Measurements from ENCODE around the gene GJD3. TPM values are rescaled to one million over a fixed set of nuclear protein-coding genes. Genes with fewer than 3 reads are reported as not detected.

GJD3 gene
- total RNA-seq, 6 donors from 2014 or later = 1.7 to 8.4 (median 4.5) TPM; not detected in 2

- WGBS, 2 donors = 49 to 62% methylated on average over 12 to 13 of the region's 13 CpGs
- ATAC-seq (ENCODE audit: low FRiP score in 2 of 2) (no peak), DNase-seq (no peak)
- H3K4me1 ChIP-seq = peaks cover 59 to 84% (median 77%) of the 10 kb centered on the region in 4 donors
- H3K36me3 ChIP-seq = no peaks in the 10 kb centered on the region
- no peaks in the 10 kb centered on the region for H3K9me3 ChIP-seq
- H3K4me3 ChIP-seq = no peak overlapping the region
- TF ChIP-seq POLR2A (IDR thresholded peaks at IDR 0.05) = no peak
- no peak for TF ChIP-seq CTCF (IDR thresholded peaks at IDR 0.05)
- TF ChIP-seq POLR2AphosphoS5 (IDR thresholded peaks at IDR 0.05) = peak; percentile 40 to 47
- peak in 3 of 4 donors; percentile 46 to 77 (median 63) for TF ChIP-seq EP300 (IDR thresholded peaks at IDR 0.05)
- H3K27me3 ChIP-seq = no peaks in the 10 kb centered on the region
- peak overlapping the region; percentile 95 to 100 (median 96) for H3K27ac ChIP-seq
Observed at GRCh38 chr17:40338941-40339649, 25.4 kb downstream of the GJD3 start.

- DNase-seq (no peak), ATAC-seq (ENCODE audit: low FRiP score in 2 of 2) (no peak)
- 56 to 57% methylated on average over 5 of the region's 5 CpGs for WGBS, 2 donors
- H3K9me3 ChIP-seq = no peaks in the 10 kb centered on the region
- H3K27ac ChIP-seq = peak overlapping the region; percentile 22 to 96 (median 62)
- peak in 1 of 2 donors; percentile 8 for TF ChIP-seq POLR2AphosphoS5 (IDR thresholded peaks at IDR 0.05)
- TF ChIP-seq EP300 (IDR thresholded peaks at IDR 0.05) = no peak
- H3K36me3 ChIP-seq = no peaks in the 10 kb centered on the region
- peaks cover 69 to 84% (median 78%) of the 10 kb centered on the region in 4 donors for H3K4me1 ChIP-seq
- no peaks in the 10 kb centered on the region for H3K27me3 ChIP-seq
- H3K4me3 ChIP-seq = no peak overlapping the region
Observed at GRCh38 chr17:40338058-40338457, 26.5 kb downstream of the GJD3 start.

DNA sequence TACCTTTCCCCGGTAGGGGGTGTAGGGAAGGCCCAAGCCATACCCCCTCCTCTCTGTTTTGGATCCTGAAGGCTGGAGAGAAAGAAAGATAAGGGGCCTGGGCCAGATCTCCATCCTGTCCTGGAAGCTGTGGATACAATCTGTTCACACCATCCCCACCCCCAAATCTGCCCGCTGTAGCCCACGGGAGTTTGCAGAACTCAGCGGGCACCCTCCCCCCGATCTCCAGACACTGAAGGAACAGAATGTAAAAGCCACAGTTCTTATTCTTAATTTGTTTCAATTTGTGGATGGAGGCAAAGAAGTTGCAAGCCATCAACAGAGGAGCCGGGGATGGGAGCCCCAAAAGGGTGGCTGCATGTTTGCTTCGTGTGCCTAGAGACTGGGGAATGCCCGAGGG is 27.2 kb downstream of the GJD3 start:
- H3K9me3 ChIP-seq = no peaks in the 10 kb centered on the region

DNA sequence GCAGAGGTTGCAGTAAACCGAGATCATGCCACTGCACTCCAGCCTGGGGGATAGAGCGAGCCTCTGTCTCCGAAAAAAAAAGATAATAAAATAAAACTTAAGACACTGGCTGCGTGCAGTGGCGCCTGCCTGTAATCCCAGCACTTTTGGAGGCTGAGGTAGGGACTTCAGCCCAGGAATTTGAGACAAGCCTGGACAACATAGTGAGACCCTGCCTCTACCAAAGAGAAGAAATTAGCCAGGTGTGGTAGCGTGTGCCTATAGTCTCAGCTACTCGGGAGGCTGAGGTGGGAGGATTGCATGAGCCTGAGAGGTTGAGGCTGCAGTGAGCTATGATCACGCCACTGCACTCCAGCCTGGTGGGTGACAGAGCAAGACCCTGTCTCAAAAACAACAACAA is 28.9 kb downstream of the GJD3 start:
- 88 to 91% methylated on average over 8 of the region's 8 CpGs for WGBS, 2 donors
- H3K27ac ChIP-seq = peak overlapping the region; percentile 93 to 96 (median 96)
- peaks cover 91 to 100% (median 97%) of the 10 kb centered on the region in 4 donors for H3K4me1 ChIP-seq

More for the DNA sequence above, 27.2 kb downstream of the GJD3 start:
- 75 to 83% methylated on average over 8 of the region's 8 CpGs for WGBS, 2 donors
- H3K4me3 ChIP-seq = no peak overlapping the region
- no peak for ATAC-seq (ENCODE audit: low FRiP score in 2 of 2)
- H3K27ac ChIP-seq = peak overlapping the region; percentile 22 to 96 (median 62)
- no peaks in the 10 kb centered on the region for H3K36me3 ChIP-seq
- H3K4me1 ChIP-seq = peaks cover 76 to 88% (median 85%) of the 10 kb centered on the region in 4 donors
- TF ChIP-seq CTCF (IDR thresholded peaks at IDR 0.05) (no peak), EP300 (IDR thresholded peaks at IDR 0.05) (no peak)
- H3K27me3 ChIP-seq = no peaks in the 10 kb centered on the region
- no peak for DNase-seq

GRCh38 chr17:40333781-40334448 is 30.6 kb downstream of the GJD3 start:
- H3K4me1 ChIP-seq = peaks cover 91 to 100% (median 97%) of the 10 kb centered on the region in 4 donors
- H3K27me3 ChIP-seq = no peaks in the 10 kb centered on the region
- DNase-seq (peak in 1 of 2 donors; percentile 70), ATAC-seq (ENCODE audit: low FRiP score in 2 of 2) (peak; percentile 15 to 44)
- peaks cover 0 to 11% (median 3%) of the 10 kb centered on the region in 4 donors for H3K36me3 ChIP-seq
- H3K27ac ChIP-seq = peak overlapping the region; percentile 93 to 96 (median 96)
- WGBS, 2 donors = 66 to 67% methylated on average over 3 to 4 of the region's 4 CpGs
- TF ChIP-seq POLR2AphosphoS5 (IDR thresholded peaks at IDR 0.05) (peak; percentile 43 to 71), EP300 (IDR thresholded peaks at IDR 0.05) (no peak), POLR2A (IDR thresholded peaks at IDR 0.05) (no peak)
- H3K9me3 ChIP-seq = no peaks in the 10 kb centered on the region
- no peak overlapping the region for H3K4me3 ChIP-seq

More for the DNA sequence above, 28.9 kb downstream of the GJD3 start:
- DNase-seq = no peak
- no peak for ATAC-seq (ENCODE audit: low FRiP score in 2 of 2)
- Histone ChIP-seq H3K9me3 (no peaks in the 10 kb centered on the region), H3K36me3 (peaks cover 0 to 11% (median 3%) of the 10 kb centered on the region in 4 donors), H3K27me3 (no peaks in the 10 kb centered on the region), H3K4me3 (no peak overlapping the region)
- TF ChIP-seq POLR2AphosphoS5 (IDR thresholded peaks at IDR 0.05) (no peak), POLR2A (IDR thresholded peaks at IDR 0.05) (no peak)
